Measurements from ENCODE around the gene SYVN1. TPM values are rescaled to one million over a fixed set of nuclear protein-coding genes. Genes with fewer than 3 reads are reported as not detected.
A peak's percentile ranks its signal among the peaks of the same experiment; 100 is the strongest.

SYVN1 gene
- total RNA-seq, 1 experiment from 2014 or later = 45.9 TPM

DNA sequence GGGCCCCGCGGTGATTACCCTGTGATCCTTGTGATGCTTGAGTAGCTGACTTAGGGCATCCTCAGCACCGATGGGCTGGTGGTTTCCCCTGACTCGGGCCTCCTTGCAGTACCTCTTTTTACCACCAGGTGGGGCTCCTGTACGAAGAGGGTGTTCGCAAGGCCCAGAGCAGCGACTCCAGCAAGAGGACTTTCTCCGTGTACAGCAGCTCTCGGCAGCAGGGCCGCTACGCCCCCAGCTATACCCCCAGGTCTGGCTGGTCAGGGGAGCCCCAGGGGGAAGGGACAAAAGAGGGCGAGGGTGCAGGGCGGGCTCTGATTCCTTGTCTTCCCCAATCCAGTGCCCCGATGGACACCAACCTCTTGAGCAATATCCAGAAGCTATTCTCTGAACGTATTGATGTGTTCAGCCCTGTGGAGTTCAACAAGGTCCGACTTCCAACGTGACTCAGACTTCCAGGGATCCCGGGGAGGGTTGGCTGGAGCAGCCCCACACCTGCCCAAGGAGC lies 23.9 kb downstream of the SYVN1 start:
- RAD21 ChIA-PET (ENCODE audit: low non-redundant PET in 1 of 2, low total read pairs in 2 of 2, uncharacterized antibody in 2 of 2, unreplicated experiment in 2 of 2) = no interaction called here
- Histone ChIP-seq H3K79me2 (ENCODE audit: insufficient read depth, low read length) (0 out of 2 replicates have a peak, but pooled peaks cover under 1% of the 10 kb centered on the region), H3K4me1 (ENCODE audit: control insufficient read depth in 1 of 2, insufficient read depth in 2 of 2, low read length in 2 of 2) (peaks cover 15 to 35% of the 10 kb centered on the region in 2 experiments), H3K9me3 (ENCODE audit: control insufficient read depth in 1 of 2, insufficient read depth in 1 of 2, low read depth in 1 of 2, low read length in 2 of 2) (no peaks in the 10 kb centered on the region), H3K27ac (ENCODE audit: low read depth, low read length) (peak overlapping the region; percentile 82), H3K9ac (ENCODE audit: low read length) (peak overlapping the region; percentile 35; the same call in 1 of the 2 replicates), H2AFZ (ENCODE audit: low read depth, low read length, poor library complexity, severe bottlenecking) (no peak overlapping the region), H3K4me3 (replicated peaks in 1 of 2; ENCODE audit: low read depth in 1 of 2, low read length in 2 of 2) (no peak overlapping the region), H3K36me3 (ENCODE audit: control insufficient read depth in 1 of 2, insufficient read depth in 2 of 2, low read length in 2 of 2) (0 out of 4 replicates have a peak, but pooled peaks cover 0 to 4% of the 10 kb centered on the region in 2 experiments), H3K4me2 (ENCODE audit: low read length) (peak overlapping the region; percentile 92), H3K9me2 (ENCODE audit: insufficient read depth) (no peaks in the 10 kb centered on the region), H4K20me1 (ENCODE audit: insufficient read depth) (no peaks in the 10 kb centered on the region), H3K27me3 (ENCODE audit: insufficient read depth, low read length) (no peaks in the 10 kb centered on the region)
- CTCF ChIA-PET = interaction anchor here (0.8 to 3.2 kb wide), 15 partner anchors 12 to 266 kb away, joined by 3 to 20 read pairs (median 4); partner anchors contain the start of genes CAPN1, CDC42BPG, FAU and MRPL49
- intact Hi-C loops (cut with micrococcal nuclease) = loop anchor here (1.0 to 10.0 kb wide), 4 partner anchors 72 to 264 kb away; partner anchors contain the start of genes ATG2A and CAPN1
- POLR2A ChIA-PET = interaction anchor here (1.9 to 3.7 kb wide), 2 partner anchors 12 to 13 kb away, joined by 20 to 21 read pairs; partner anchors contain the start of genes FAU, MRPL49 and VPS51
- TF ChIP-seq YY1 (IDR thresholded peaks at IDR 0.05; ENCODE audit: extremely low read depth, insufficient replicate concordance, low read depth, low read length) = peak; percentile 25
- TF ChIP-seq TCF7L2 (IDR thresholded peaks at IDR 0.05; ENCODE audit: borderline replicate concordance, extremely low read depth, insufficient read depth, insufficient read length) = no peak
- TF ChIP-seq, protein P1, sequence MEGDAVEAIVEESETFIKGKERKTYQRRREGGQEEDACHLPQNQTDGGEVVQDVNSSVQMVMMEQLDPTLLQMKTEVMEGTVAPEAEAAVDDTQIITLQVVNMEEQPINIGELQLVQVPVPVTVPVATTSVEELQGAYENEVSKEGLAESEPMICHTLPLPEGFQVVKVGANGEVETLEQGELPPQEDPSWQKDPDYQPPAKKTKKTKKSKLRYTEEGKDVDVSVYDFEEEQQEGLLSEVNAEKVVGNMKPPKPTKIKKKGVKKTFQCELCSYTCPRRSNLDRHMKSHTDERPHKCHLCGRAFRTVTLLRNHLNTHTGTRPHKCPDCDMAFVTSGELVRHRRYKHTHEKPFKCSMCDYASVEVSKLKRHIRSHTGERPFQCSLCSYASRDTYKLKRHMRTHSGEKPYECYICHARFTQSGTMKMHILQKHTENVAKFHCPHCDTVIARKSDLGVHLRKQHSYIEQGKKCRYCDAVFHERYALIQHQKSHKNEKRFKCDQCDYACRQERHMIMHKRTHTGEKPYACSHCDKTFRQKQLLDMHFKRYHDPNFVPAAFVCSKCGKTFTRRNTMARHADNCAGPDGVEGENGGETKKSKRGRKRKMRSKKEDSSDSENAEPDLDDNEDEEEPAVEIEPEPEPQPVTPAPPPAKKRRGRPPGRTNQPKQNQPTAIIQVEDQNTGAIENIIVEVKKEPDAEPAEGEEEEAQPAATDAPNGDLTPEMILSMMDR (IDR thresholded peaks at IDR 0.05 in 2 of 3, conservative IDR thresholded peaks at IDR 0.05 in 1 of 3; ENCODE audit: borderline replicate concordance in 1 of 3, insufficient read depth in 1 of 3, low read depth in 2 of 3, low read length in 2 of 3) = peak in 2 of 3 experiments; percentile 94 to 97; a peak in 4 of 6 replicates
- DNase-seq (ENCODE audit: low read depth, low spot score) (no peak), ATAC-seq (peak; percentile 44)
- no TSS peak for BruUV-seq (replicated peaks)
